GM21576 (cell line): ENCODE results near the gene GAN.

Experiments
- ATAC-seq: cut with Tn5 transposase; IDR thresholded peaks from one replicate; pipeline ENCODE4 v1.9.1; 2021; ENCODE audit warnings: mild to moderate bottlenecking, moderate library complexity; ENCODE audit not compliant: unreplicated experiment

GAN gene, protein sequence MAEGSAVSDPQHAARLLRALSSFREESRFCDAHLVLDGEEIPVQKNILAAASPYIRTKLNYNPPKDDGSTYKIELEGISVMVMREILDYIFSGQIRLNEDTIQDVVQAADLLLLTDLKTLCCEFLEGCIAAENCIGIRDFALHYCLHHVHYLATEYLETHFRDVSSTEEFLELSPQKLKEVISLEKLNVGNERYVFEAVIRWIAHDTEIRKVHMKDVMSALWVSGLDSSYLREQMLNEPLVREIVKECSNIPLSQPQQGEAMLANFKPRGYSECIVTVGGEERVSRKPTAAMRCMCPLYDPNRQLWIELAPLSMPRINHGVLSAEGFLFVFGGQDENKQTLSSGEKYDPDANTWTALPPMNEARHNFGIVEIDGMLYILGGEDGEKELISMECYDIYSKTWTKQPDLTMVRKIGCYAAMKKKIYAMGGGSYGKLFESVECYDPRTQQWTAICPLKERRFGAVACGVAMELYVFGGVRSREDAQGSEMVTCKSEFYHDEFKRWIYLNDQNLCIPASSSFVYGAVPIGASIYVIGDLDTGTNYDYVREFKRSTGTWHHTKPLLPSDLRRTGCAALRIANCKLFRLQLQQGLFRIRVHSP

DNA sequence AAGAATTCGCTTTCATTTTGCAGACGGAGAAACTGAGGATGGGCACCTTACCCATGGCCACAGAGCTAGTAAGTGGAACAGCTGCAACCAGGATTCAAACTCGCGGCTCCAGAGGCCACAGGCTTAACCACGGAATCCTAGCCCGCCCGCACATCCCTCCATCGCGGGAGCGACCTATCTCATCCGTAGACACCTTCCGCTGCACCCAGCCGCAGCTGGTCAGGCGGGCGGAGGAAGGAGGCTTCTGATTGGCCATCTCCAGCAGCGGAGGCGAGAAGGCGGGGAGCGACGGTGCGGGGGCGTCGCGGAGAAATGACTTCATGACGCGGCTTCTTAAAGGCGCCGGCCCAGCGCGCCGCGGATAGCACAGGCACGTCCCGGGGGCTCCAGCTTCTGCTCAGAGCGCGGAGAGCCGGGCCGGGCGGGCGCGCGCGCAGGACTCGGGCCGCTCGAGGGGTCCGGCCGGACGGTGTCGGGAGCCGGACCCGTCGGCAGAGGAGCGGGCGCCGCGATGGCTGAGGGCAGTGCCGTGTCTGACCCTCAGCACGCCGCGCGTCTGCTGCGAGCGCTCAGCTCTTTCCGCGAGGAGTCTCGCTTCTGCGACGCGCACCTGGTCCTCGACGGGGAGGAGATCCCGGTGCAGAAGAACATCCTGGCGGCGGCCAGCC lies at the start of gene GAN:
GAN (plus strand) TSS at position 360 of the 668 bp plus-strand sequence; CDS start at position 512, 152 bp downstream.
- ATAC-seq: peak; percentile 95

DNA sequence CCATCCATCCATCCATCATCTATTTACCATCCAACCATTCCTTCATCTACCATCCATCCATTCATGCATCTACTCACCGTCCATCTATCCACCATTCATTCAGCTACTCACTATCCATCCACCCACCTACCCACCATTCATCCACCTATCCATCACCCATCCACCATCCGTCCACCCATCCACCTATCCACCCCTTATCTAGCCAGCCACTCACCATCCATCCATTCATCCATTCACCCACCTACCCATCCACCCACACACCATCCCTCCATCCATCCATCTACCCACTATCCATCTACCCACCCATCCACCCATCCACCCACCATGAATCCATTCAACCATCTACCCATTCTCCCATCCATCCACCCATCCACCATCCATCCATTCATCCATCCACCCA lies 49.7 kb upstream of the GAN start:
- ATAC-seq: no peak

DNA sequence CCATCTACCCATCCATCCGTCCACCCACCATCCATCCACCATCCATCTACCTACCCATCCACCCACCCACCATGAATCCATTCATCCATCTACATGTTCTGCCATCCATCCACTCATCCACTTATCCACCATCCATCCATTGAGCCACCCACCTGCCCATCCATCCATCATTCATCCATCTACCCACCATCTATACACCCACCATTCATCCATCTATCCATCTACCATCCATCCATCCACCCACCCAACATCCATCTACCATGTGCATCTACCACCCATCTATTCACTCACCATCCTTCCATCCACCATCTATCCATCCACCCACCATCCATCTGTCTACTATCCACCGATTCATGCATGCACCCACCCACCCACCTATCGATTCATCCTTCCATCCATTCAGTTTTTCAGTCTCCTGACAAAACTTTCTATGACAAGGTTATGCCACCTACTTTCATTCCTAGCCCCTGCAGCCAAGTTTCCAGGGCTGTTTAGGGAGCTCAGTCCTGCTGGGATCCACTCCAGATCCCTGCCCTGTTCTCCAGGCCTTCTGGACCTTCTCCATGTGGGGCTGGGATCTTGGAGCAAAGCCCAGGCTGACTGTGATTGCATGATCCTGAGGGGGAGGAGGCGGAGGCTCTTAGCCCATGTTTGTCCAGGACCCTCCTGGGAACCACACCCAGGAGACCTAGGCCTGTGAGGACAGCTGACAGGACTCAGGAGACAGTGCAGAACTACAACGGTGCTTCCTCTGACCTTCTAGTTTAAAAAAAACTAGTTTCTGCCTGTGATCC lies 48.9 kb upstream of the GAN start:
- ATAC-seq: no peak

DNA sequence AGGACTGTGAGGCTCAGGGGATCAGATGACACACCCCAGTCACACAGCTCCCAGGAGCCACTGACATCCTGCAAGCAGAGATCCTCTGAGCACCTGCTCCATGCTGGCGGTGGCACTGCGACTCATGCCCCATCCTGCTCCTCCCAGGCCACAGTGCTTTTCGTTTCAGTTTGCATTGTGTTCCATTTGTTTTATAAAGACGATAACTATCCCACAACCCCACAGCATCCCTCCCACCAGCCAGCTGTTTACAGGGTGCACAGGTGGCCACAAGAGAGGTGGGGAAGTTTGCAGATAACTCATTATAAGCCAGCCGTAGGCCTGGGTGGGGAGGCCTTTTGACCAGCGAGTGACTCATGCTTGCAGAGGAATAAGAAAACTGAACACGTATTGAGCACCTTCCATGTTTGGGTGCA lies 48.1 kb upstream of the GAN start:
- no peak for ATAC-seq

DNA sequence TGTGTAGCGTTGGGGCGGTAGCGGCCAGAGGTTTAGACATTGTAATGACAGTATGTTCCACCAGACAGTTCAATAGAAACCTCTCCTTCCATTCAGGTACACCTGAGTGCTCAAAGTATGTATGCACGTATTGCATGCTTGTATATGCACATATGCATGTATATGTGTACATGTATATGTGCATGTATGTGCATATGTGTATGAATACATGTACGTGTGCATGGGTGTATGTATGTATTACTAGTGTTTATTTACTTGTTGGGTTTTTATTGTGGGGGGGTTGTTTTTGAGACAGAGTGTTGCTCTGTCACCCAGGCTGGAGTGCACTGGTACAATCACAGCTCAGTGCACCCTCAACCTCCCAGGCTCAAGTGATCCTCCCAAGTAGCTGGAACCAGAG lies 46.3 kb upstream of the GAN start:
- no peak for ATAC-seq

DNA sequence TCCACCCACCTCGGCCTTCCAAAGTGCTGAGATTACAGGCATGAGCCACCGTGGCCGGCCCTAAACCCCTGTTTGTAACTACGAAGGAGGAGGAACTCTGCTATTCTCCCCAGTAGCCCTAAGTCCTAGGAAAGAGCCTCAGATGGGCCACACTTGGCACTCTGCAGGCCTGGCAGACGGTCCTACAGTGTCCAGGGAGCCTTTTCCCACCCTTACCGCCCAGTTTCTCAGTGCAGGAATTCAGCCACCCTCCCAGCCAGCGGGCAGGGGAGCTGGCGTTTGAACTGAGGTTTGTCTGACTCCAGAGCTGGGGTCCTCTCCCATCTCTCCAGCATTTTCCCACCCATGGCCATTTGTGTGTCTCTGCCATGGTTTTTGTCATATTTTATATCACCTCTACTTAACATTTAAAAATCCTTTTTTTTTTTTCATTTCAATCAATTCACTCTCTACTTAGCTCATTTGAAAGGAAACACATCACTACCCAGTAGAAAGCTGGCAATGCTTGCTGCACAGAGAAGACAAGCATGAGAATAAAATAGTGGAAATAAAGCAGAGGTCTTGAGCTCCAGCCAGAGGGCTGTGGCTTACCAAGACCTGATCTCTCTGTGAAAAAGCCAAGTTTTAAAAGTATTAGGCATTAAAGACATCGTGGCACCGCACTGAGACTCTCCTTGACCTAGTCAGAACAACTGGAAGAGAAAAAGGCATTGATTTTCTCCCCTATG lies 41.4 kb upstream of the GAN start:
- ATAC-seq: no peak

DNA sequence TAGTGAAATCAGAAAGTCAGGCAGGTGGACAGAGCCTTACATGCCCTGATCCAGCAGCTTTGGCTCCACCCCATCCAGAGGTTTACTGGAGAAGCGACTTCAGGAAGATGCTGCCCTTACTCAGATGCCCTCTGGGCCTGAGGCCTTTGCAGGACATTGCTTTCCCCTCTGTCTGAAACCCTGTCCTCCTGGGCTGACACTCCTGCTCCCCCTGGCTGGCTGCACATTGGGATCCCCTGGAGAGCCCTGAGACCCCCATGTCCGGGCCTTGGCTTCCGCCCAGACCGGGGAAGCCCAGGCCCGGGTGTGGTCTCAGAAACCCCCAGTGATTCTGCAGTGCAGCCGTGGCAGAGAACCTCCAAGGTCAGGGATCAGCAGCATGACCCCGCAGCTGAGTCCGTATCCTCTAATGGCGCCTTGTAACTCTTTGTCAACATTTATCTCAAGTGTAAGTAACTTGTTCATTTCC lies 39.7 kb upstream of the GAN start:
- no peak for ATAC-seq

DNA sequence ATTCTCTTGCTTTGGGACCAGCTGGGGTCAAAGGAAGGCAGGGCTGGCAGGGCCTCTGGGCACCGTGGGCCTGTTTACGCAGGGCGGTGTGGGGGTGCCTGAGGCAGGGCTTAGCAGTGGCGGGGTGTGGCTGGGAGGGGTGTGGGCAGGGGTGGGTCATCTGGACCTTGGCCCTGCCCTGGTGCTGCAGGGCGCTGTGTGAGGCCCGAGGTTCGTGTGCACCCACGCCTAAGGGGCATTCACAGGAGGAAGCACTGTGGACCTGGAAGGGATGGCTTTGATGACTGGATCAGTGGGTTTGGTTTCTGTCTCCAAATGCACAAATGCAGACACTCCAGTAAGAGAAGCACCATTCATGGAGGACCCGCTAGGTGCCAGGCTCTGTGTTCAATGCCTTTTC lies 39.0 kb upstream of the GAN start:
- ATAC-seq: no peak

DNA sequence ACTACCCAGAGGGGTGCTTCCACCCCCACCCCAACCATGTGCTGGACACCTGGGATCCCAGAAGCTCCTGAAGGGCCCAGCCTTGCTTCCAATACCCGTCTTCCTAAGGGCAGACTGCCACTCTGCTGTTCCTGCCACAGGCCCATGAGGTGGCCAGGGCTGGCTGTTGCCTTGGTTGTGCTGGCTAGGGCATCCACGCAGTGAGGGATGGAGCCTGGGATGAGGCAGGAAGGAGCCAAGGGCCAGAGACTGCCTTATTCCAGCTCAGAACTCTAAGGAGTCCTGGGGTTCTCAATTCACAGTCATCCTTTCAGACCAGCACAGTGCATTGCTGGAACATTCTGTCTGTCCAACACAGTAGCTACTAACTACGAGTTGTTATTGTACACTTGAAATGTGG lies 38.4 kb upstream of the GAN start:
- no peak for ATAC-seq

DNA sequence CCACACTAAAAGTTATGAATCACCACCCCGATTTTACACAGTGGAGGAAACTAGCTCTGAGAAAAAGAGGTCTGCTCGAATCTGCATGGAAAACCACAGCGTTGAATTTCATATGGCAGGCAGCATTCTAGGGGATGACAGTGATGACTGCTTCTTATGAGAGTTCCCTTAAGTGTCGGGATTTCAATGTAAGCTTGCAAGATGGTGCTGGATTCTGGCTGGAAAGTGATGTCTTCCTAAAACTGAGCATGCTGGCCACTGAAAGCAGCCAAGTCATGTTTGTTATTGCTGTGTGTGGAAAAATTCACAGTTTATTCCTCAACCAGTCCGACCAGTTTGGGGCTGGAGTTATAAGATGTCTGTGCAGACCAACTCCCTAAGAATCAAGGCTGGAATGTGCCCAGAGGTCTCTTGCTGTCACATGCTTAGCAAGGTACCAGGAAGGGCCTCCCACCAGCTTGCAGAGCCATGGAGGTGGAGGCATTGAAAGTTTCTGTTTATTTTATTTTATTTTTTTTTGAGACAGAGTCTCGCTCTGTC lies 37.2 kb upstream of the GAN start:
- no peak for ATAC-seq

DNA sequence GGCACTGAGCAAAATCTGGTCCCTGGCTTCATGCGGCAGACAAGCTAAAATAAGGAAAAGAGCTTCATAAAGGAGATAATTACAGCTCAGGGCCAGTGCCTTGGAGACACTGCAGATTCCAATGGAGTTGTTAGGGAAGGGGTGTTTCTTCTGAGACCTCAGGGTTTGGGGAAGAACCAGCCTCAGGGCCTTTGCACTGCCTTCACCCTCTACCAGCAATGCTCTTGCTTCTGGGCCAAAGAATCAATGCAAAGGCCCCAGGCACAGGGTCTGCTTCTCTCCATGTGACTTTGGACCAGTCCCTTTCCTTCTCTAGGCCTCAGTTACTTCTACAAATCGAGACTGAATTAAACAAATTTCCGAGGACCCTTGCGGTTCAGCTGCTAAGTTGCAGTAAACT lies 36.2 kb upstream of the GAN start:
- ATAC-seq: no peak

DNA sequence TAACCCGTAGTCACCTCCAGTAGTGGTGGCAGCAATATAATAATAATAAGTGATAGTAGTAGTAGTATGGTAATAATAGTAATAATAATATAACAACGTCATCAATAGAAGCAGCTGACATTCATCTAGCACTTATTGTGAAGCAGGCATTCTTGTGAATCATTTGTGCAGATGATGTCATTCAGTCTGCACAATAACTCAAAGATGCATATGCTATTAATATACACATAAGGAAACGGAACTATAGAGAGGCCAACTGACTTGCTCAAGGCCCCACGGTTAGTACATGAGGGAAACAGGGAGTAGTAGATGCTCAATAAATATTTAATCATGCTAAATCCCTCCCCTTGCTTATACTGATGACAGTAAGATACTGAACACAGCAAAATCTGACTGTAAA lies 35.4 kb upstream of the GAN start:
- ATAC-seq: no peak

DNA sequence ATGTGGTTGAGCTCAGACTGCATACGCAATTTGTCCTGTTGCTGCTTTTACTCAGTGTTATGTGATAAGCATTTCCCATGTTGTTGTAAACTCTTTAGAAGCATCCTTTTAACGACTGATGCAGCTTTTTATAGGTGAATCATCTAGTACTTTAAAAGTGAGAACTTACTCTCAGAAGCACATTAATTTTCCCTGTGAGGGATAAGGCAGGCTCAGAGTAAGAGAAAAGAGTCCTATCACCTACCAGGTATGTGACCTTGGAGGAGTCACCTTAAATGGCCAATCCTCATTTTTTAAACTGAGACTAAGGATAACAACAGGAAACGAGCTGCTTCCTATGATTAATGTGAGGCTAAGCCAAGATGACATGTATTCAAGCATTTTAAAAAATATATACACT lies 34.4 kb upstream of the GAN start:
- ATAC-seq: no peak

DNA sequence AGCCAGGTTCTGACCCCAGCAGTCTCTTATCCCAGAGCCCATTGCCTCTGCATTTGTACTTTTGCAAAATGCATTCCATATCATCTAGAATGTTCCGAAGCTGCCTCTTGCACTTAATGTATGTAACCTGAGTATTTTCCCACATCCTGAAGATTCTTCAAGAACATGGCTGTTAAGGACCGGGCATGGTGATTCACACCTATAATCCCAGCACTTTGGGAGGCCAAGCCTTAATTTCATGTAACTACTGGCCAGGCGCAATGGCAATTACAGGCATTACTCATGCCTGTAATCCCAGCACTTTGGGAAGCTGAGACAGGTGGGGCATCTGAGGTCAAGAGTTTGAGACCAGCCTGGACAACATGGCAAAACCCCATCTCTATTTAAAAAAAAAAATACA lies 31.7 kb upstream of the GAN start:
- no peak for ATAC-seq

DNA sequence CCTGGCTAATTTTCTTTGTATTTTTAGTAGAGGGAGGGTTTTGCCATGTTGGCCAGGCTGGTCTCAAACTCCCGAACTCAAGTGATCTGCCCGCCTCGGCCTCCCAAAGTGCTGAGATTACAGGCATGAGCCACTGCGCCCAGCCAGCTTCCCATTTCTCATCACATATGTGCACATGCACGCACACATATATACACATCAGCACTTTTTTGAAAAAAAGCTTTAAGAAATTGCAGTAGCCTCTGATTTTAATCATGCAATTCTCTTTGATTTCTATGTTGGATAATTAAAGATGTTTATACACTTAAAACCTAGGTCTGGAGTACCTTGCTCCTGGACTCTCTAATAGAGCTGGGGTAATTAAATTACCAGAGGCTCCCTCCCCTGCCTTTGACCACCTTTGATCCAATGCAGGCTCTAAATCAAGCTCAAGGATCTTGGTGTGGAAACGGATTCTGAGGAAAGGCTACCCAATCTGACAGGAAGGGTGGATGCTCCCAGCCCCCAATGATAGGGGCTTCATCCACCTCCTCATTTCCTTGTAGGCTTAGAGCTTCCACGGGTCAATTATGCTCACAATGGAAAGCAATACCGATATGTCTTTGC lies 29.7 kb upstream of the GAN start:
- ATAC-seq: no peak

DNA sequence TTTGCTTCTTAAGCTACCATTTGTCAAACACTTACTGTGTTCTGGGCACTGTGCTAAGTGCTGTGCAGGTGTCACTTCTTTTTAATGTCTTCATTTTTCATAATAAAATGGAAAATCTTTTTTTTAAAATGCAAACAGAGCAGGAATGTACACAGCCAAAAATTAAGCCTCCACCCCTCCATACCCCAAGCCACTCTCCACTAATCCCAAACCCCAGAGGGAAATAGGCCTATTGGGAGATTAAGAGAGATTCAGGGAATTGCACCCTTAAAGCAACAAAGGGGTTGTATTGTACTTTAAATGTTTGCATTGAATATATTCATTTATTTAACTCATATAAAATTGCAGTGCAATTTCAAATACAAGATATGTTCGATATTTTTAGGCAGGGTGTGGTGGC lies 28.6 kb upstream of the GAN start:
- ATAC-seq: no peak

DNA sequence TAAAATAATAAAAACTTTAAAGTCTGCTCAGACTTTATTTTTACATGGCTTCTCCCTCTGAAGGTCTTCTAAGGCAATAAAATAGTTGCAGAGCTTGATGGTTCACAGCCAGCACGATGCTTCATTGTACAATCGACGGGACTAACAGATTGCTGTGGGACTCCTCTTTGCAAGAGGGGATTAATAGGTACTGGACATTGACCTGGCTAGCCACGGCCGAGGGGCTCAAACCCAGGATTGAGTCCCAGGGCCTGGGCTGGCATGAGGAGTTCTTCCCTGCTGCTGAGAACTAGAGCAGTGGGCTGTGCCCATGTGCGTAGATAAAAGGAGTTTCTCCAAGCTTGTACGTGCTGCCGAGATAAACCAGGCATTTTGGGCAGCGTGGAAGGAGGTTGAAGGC lies 23.6 kb upstream of the GAN start:
- ATAC-seq: no peak

DNA sequence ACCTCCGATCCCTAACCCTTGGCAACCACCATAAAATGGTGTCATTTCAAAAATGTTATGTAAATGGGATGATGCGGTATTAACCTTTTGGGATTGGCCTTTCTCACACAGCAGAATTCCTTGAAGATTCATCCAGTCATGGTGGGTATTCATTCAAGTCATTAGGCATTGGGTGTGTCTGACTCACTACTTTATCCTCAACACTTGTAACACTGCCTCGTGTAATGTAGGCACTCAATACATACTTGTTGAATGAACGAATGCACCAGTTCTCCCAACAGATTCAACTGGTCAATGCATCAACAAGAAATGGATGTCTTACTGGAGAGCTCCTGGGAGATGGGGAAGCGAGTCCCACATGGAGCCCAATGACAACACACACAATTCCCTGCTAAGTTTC lies 21.8 kb upstream of the GAN start:
- ATAC-seq: no peak

DNA sequence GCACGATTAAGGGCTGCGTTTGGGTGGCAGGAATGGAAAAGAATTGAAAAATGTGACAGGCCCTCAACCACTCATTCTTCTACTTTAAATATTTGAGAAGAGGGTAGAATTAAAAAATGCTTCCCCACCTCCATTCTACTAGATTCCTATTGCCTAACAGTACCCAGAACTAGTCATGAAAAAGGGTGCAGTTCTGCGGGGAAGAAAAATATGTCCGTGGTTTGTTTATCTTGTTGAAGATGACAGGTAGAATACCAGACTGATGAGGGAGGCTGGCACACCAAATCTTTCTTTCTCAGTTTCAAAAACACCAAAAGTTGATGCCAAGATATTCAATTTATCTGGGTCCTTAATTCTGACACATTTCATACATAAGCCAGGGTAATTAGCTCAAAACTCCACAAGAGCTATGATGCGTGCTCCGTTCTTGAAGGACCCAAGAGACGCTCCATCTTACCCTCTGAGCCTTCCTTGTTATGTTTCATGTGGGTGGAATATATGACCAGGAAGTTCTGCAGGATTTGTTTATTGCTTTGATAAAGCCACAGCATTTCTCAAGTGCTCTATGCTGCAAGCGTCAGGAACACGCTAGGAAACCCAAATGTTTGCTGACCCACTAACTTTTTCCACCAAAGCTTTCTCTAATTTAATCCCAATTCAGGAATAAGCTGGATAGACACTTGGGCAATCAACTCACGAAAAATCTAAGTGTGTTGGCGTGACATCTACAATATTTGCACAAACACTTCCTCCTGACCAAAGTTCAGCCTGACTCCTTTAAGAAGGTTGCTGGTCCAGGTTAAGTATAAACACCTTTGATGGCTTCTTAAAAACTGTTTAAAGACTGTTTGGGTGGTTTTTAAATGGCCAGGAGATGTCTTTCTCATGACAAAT lies 20.6 kb upstream of the GAN start:
- ATAC-seq: no peak
